Measurements from ENCODE around the gene PNCK. TPM values are rescaled to one million over a fixed set of nuclear protein-coding genes. Genes with fewer than 3 reads are reported as not detected.
"Not testable (repeated sequence)": the region's sequence is repeated elsewhere in the genome, so short reads cannot be mapped to it uniquely, and the experiment has no call there.

Gene PNCK
- total RNA-seq, 2 experiments from 2014 or later: 0.30 to 0.71 TPM

DNA sequence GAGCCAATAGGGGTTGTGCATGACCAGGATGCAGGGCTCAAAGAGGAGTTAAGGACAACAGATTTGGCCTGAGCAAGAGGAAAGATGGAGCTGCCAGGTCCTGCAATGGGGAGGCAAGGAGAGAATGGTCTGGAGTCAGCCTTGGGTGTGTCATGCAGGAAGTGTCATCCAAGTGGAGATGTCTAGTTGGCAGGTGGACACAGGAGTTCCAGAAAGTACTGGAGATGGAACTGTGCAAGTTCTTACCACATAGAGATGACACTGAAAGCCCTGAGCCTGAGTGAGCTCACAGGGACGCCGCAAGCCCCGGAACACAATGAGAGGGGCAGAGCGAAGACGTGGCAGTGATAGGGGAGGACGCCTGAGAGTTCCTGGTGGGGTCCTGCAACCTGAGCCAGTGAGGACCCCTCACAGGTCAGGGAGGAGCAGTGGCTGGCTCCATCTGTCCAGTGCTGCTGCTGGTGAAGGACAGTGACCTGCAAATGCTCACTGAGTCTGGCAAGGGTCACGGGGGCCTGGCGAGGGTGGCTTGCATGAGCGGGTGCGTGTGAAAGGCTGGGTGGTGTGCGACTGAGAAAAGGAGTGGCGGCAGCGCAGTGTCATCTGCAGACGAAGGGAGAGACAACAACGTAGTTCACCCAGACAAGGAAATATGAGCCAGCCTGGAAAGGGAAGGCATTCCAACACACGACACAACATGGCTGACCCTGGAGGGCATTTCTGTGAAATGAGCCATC lies 23.5 kb upstream of the PNCK start:
- peaks cover 11% of the 10 kb centered on the region for H3K36me3 Mint-ChIP-seq (ENCODE audit: low read depth)
- H3K27ac Mint-ChIP-seq; H3K4me1 Mint-ChIP-seq; H3K9me3 Mint-ChIP-seq (ENCODE audit: low read depth); DNase-seq; POLR2A ChIA-PET; CTCF ChIA-PET; ATAC-seq; H3K27me3 Mint-ChIP-seq; H3K4me3 Mint-ChIP-seq; intact Hi-C loops (cut with DNase I, micrococcal nuclease): not testable (repeated sequence)

DNA sequence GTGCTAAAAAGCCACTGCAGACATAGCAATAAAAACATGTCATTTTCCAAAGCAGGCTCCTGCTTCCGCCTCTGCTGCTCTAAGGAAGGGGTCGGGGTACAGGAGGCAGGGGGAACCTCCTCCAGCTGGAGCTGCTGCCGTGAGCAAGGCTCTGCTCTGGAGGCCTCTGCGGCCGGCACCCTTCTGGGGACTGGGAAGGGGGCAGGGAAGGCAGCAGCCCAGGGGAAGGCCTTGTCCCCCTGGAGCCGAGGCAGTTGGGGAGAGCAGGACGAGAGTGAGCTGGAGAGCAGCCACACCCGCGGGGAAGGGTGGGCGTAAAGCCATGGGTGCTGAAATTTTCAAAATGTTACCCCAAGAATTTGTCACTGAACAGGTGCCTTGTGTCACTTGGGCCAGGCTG lies 22.9 kb upstream of the PNCK start:
- POLR2A ChIA-PET; DNase-seq; H3K4me1 Mint-ChIP-seq; CTCF ChIA-PET; ATAC-seq; intact Hi-C loops (cut with DNase I, micrococcal nuclease); H3K27ac Mint-ChIP-seq; H3K4me3 Mint-ChIP-seq; H3K9me3 Mint-ChIP-seq (ENCODE audit: low read depth); H3K27me3 Mint-ChIP-seq: not testable (repeated sequence)
- H3K36me3 Mint-ChIP-seq (ENCODE audit: low read depth): peaks cover 11% of the 10 kb centered on the region

DNA sequence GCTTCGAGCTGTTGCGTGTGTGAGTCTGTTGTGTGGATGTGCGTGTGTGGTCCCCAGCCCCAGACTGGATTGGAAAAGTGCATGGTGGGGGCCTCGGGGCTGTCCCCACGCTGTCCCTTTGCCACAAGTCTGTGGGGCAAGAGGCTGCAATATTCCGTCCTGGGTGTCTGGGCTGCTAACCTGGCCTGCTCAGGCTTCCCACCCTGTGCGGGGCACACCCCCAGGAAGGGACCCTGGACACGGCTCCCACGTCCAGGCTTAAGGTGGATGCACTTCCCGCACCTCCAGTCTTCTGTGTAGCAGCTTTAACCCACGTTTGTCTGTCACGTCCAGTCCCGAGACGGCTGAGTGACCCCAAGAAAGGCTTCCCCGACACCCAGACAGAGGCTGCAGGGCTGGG lies 22.5 kb upstream of the PNCK start:
- POLR2A ChIA-PET: no interaction called here
- H3K4me3 Mint-ChIP-seq: no peak overlapping the region
- H3K27me3 Mint-ChIP-seq: no peaks in the 10 kb centered on the region
- H3K4me1 Mint-ChIP-seq: no peaks in the 10 kb centered on the region
- ATAC-seq: no peak
- no peaks in the 10 kb centered on the region for H3K9me3 Mint-ChIP-seq (ENCODE audit: low read depth)
- H3K36me3 Mint-ChIP-seq (ENCODE audit: low read depth): peaks cover 11% of the 10 kb centered on the region
- CTCF ChIA-PET: no interaction called here
- no peak for DNase-seq
- no peak overlapping the region for H3K27ac Mint-ChIP-seq
- intact Hi-C loops (cut with DNase I, micrococcal nuclease): no loop called here

DNA sequence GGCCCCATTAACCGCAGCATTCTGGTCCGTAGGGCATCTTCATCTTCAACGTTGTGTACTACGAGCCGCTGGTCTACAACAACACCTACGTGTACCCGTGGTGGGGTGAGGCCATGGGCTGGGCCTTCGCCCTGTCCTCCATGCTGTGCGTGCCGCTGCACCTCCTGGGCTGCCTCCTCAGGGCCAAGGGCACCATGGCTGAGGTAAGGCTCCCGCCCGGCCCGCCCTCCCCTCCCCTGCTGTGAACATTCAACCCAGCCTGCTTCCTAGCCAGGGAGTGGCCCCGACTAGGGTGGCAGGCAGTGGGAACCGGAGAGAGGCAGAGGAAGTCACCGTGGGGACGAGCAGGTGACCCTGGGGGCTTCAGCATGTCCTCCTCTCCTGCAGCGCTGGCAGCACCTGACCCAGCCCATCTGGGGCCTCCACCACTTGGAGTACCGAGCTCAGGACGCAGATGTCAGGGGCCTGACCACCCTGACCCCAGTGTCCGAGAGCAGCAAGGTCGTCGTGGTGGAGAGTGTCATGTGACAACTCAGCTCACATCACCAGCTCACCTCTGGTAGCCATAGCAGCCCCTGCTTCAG lies 21.2 kb upstream of the PNCK start:
- Mint-ChIP-seq H3K4me3 (no peak overlapping the region), H3K4me1 (no peaks in the 10 kb centered on the region), H3K27me3 (no peaks in the 10 kb centered on the region), H3K9me3 (ENCODE audit: low read depth) (no peaks in the 10 kb centered on the region), H3K27ac (no peak overlapping the region), H3K36me3 (ENCODE audit: low read depth) (peaks cover 7% of the 10 kb centered on the region)
- POLR2A ChIA-PET: no interaction called here
- CTCF ChIA-PET: no interaction called here
- intact Hi-C loops (cut with DNase I, micrococcal nuclease): no loop called here
- DNase-seq (no peak), ATAC-seq (no peak)

DNA sequence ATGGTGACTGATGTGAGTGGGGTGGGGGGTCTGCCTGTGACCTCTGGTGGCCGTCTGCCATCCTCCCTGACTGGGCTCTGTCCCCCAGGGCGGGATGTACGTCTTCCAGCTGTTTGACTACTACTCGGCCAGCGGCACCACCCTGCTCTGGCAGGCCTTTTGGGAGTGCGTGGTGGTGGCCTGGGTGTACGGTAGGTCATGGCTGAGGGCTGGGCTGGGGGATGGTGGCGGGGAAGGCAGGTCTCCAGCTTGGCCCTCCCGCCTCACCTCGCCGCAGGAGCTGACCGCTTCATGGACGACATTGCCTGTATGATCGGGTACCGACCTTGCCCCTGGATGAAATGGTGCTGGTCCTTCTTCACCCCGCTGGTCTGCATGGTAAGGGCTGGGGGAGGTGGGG lies 20.6 kb upstream of the PNCK start:
- intact Hi-C loops (cut with DNase I, micrococcal nuclease); CTCF ChIA-PET; H3K4me1 Mint-ChIP-seq: not testable (repeated sequence)

DNA sequence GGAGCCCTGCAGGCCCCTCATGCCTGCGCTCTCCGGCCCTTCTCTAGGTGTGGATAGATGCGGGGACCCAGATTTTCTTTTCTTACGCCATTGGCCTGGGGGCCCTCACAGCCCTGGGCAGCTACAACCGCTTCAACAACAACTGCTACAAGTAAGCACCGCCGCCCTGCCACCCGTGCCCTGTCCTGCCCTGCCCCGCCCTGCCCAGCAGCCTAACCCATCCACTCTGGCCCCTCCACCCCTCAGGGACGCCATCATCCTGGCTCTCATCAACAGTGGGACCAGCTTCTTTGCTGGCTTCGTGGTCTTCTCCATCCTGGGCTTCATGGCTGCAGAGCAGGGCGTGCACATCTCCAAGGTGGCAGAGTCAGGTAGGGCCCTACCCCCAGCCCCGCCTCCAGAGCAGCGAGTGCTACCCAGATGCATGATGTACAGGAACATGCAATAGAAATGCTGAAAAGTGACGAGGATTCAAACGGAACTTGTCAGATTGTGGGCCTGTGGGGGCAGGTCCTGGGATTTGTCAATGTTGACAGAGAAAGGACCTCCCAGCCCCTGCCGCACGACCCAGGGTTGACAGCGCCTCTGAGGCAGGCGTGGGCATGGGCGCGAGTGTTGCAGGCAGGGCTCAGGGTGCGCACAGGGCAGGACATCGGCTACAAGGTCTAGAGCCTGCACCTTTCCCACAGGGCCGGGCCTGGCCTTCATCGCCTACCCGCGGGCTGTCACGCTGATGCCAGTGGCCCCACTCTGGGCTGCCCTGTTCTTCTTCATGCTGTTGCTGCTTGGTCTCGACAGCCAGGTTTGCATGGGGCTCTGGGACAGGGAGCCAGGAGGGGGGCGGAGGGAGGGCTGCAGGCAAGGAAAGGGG lies 19.8 kb upstream of the PNCK start:
- Mint-ChIP-seq H3K4me3 (no peak overlapping the region), H3K9me3 (ENCODE audit: low read depth) (no peaks in the 10 kb centered on the region), H3K27me3 (no peaks in the 10 kb centered on the region), H3K27ac (no peak overlapping the region), H3K4me1 (no peaks in the 10 kb centered on the region), H3K36me3 (ENCODE audit: low read depth) (peaks cover 7% of the 10 kb centered on the region)
- ChIA-PET POLR2A (no interaction called here), CTCF (no interaction called here)
- intact Hi-C loops (cut with DNase I, micrococcal nuclease): no loop called here
- no peak for ATAC-seq
- DNase-seq: no peak

More for the DNA sequence above, 20.6 kb upstream of the PNCK start:
- H3K36me3 Mint-ChIP-seq (ENCODE audit: low read depth); POLR2A ChIA-PET; H3K4me3 Mint-ChIP-seq; H3K27ac Mint-ChIP-seq; H3K9me3 Mint-ChIP-seq (ENCODE audit: low read depth); H3K27me3 Mint-ChIP-seq; ATAC-seq; DNase-seq: not testable (repeated sequence)

DNA sequence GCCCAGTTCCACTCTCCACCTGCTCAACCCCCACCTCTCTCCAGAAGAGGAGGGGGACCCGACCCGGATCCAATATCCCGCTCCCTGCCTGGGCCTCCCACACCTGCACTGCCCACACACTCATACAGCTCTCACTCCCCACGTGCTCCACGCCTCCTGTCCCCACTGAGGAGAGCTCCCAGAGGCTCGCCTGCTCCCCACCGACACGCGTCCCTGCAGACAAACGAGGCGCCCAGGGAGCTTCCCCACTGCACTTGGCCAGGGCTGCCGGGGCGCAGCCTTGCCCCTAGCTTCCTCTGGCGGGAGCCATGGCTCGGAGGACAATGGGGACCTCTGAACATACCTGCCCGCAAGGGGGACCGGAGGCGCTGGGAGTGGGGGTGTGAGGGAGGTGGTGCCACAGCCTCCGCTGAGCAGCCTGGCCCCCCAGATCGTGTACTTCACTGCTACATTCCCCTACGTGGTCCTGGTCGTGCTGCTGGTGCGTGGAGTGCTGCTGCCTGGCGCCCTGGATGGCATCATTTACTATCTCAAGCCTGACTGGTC lies 19.1 kb upstream of the PNCK start:
- ChIA-PET CTCF (no interaction called here), POLR2A (no interaction called here)
- DNase-seq (no peak), ATAC-seq (no peak)
- no peaks in the 10 kb centered on the region for H3K27me3 Mint-ChIP-seq
- no peaks in the 10 kb centered on the region for H3K9me3 Mint-ChIP-seq (ENCODE audit: low read depth)
- H3K36me3 Mint-ChIP-seq (ENCODE audit: low read depth): peaks cover 7% of the 10 kb centered on the region
- no peaks in the 10 kb centered on the region for H3K4me1 Mint-ChIP-seq
- H3K4me3 Mint-ChIP-seq: no peak overlapping the region
- intact Hi-C loops (cut with DNase I, micrococcal nuclease): no loop called here
- H3K27ac Mint-ChIP-seq: no peak overlapping the region

DNA sequence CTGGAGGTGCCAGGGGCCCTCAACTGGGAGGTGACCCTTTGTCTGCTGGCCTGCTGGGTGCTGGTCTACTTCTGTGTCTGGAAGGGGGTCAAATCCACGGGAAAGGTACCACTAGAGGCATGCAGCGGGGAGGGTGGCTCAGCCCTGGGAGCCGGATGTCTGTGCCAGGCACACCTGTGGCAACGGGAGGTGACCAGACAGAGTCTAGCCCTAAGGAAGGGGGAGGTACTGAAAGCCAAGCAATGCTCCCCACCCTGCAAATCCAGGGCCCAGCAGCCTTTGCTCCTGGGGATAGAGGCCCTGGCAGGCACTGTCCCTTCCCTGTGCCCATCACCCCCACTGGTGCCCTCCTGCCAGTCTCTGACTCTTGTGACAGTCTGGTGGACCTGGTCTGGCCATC lies 18.4 kb upstream of the PNCK start:
- ATAC-seq (no peak), DNase-seq (no peak)
- H3K4me1 Mint-ChIP-seq: no peaks in the 10 kb centered on the region
- intact Hi-C loops (cut with DNase I, micrococcal nuclease): no loop called here
- no peaks in the 10 kb centered on the region for H3K27me3 Mint-ChIP-seq
- CTCF ChIA-PET: interaction anchor here (0.6 kb wide), 1 partner anchor 279 kb away, joined by 5 read pairs; the partner anchor contains the start of gene HCFC1
- H3K27ac Mint-ChIP-seq: no peak overlapping the region
- H3K9me3 Mint-ChIP-seq (ENCODE audit: low read depth): no peaks in the 10 kb centered on the region
- H3K4me3 Mint-ChIP-seq: no peak overlapping the region
- POLR2A ChIA-PET: no interaction called here
- H3K36me3 Mint-ChIP-seq (ENCODE audit: low read depth): peaks cover 2% of the 10 kb centered on the region

DNA sequence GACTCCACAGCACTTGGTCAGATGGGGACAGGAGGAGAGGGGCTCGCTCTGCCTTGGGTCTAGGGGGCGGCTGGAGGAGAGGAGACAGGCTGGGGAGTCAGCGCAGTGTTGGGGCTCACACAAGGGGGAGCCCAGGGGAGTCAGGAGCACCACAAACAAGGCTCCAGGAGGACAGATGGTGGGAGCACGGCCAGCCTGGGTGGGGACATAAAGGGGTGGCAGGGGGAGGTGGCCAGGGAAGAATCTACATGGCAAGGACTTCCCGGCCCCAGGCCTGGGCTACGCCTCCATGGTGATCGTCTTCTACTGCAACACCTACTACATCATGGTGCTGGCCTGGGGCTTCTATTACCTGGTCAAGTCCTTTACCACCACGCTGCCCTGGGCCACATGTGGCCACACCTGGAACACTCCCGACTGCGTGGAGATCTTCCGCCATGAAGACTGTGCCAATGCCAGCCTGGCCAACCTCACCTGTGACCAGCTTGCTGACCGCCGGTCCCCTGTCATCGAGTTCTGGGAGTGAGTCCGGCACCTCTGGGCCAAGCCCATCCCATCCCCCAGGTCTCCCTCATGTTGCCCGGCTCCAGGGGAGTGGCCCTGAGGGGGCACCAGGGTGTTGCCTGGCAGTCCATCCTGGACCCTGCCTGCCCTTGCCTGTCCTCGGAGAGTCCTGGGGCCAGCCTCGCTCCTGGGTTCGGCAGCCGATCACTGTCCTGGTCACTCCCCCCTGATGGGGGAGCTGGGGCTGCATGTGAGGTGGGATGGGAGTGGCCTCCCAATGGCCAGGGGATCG lies 17.6 kb upstream of the PNCK start:
- H3K4me1 Mint-ChIP-seq; H3K4me3 Mint-ChIP-seq; H3K9me3 Mint-ChIP-seq (ENCODE audit: low read depth); intact Hi-C loops (cut with DNase I, micrococcal nuclease); H3K27ac Mint-ChIP-seq; DNase-seq; ATAC-seq; H3K27me3 Mint-ChIP-seq; H3K36me3 Mint-ChIP-seq (ENCODE audit: low read depth); POLR2A ChIA-PET: not testable (repeated sequence)
- CTCF ChIA-PET: interaction anchor here (0.6 kb wide), 1 partner anchor 280 kb away, joined by 5 read pairs; the partner anchor contains the start of gene HCFC1

DNA sequence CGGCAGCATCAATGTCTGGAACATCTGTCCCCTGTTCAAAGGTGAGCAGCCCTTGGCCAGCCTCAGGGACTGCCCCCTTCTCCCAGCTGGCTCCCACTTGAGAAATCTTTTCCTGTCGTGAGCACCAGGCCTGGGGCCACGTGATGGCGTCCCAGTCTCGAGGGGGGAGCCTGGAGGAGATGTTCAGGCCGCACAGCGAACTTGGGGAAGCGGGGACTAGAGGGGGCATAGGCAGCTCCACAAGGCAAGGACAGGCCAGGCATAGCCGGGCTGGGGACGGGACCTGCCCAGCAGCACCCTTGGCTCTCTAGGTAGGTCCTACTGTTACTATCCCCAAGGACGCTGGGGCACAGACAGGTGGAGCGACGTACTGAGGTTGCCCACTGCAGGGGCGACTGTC lies 16.9 kb upstream of the PNCK start:
- ChIA-PET POLR2A (no interaction called here), CTCF (no interaction called here)
- intact Hi-C loops (cut with DNase I, micrococcal nuclease): no loop called here
- no peak overlapping the region for H3K27ac Mint-ChIP-seq
- DNase-seq (no peak), ATAC-seq (no peak)
- H3K4me3 Mint-ChIP-seq: no peak overlapping the region
- H3K36me3 Mint-ChIP-seq (ENCODE audit: low read depth): no peaks in the 10 kb centered on the region
- peaks cover 6% of the 10 kb centered on the region for H3K27me3 Mint-ChIP-seq
- no peaks in the 10 kb centered on the region for H3K9me3 Mint-ChIP-seq (ENCODE audit: low read depth)
- no peaks in the 10 kb centered on the region for H3K4me1 Mint-ChIP-seq

DNA sequence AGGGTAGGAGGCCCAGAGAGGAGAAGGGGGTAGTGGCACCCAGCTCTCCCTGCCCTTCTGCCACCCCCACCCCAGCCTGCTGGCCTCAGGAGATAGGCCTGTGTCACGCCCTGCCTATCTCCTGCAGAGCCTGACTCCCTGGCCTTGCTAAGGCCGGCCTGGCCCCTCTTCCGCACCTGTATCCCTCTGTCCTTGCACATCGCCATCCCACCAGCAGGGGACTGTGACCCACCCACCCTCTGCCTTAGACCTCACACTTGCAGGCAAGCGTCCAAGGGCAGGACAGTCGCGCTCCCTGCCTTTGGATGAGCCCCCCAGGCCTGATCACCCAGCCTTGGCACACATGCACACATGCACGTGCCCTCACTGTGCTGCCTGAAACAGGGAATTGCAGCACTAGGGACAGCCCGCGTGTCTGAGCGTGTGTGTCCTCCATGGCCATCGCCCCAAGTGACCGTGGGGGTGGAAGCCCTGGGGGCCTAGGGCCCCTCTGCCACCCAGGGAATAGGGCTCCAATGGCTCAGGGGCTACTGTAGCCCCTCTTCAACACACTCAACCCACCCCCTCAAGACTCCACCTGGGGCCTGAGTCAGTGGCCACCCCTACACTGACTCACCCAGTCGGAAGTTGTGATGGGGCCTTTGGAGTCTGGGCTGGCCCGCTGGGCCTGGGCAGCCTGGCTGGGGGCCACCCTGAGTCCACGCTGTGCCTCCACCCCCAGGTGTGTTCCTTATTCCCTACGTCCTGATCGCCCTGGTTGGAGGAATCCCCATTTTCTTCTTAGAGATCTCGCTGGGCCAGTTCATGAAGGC lies 16.2 kb upstream of the PNCK start:
- Mint-ChIP-seq H3K36me3 (ENCODE audit: low read depth) (no peaks in the 10 kb centered on the region), H3K9me3 (ENCODE audit: low read depth) (no peaks in the 10 kb centered on the region), H3K4me3 (no peak overlapping the region), H3K27ac (no peak overlapping the region), H3K27me3 (peaks cover 6% of the 10 kb centered on the region), H3K4me1 (no peaks in the 10 kb centered on the region)
- ChIA-PET CTCF (no interaction called here), POLR2A (no interaction called here)
- DNase-seq: no peak
- intact Hi-C loops (cut with DNase I, micrococcal nuclease): no loop called here
- ATAC-seq: no peak

Data from activated CD4-positive, alpha-beta T cell treated with anti-CD3 and anti-CD28 coated beads for 36 hours (primary cell).